GM23338 (cell line): ENCODE data around the gene SLC35A3. TPM values are rescaled to one million over a fixed set of nuclear protein-coding genes. Genes with fewer than 3 reads are reported as not detected.
A peak's percentile ranks its signal among the peaks of the same experiment; 100 is the strongest.

Source experiments
- ATAC-seq: fragments of 200-7000 bp; cut with Tn5 transposase; 3 replicates; pipeline ENCODE4 v1.9.1; 2020
- DNase-seq: peaks from one replicate; pipeline ENCODE4 v3.0.0-alpha.2; 2015; ENCODE audit warnings: low spot score
- H2AFZ ChIP-seq: fragments of 200-600 bp; sonication (generic); 2 replicates; pipeline ENCODE4 v1.8.0; 2016; ENCODE audit warnings: antibody characterized with exemption, mild to moderate bottlenecking, moderate library complexity
- H3F3A ChIP-seq: fragments of 200-600 bp; sonication (generic); replicated peaks from 2 replicates; pipeline ENCODE4 v1.8.0; 2017; ENCODE audit warnings: antibody characterized with exemption, mixed run types, low read depth
- H3K27ac ChIP-seq: fragments of 200-600 bp; sonication (generic); 2 replicates; pipeline ENCODE4 v1.6.1; 2016; ENCODE audit warnings: low read depth
- H3K27me3 ChIP-seq: fragments of 200-600 bp; sonication (generic); 2 replicates; pipeline ENCODE4 v1.8.0; 2016; ENCODE audit warnings: mild to moderate bottlenecking, mixed run types, moderate library complexity; ENCODE audit not compliant: insufficient read depth
- H3K36me3 ChIP-seq: fragments of 200-600 bp; sonication (generic); 2 replicates; pipeline ENCODE4 v1.8.0; 2016; ENCODE audit warnings: mild to moderate bottlenecking; ENCODE audit not compliant: insufficient read depth
- H3K4me1 ChIP-seq: fragments of 200-600 bp; sonication (generic); 2 replicates; pipeline ENCODE4 v1.8.0; 2016; ENCODE audit warnings: mild to moderate bottlenecking, moderate library complexity; ENCODE audit not compliant: insufficient read depth
- H3K4me2 ChIP-seq: fragments of 200-600 bp; sonication (generic); 2 replicates; pipeline ENCODE4 v1.7.1; 2017; ENCODE audit warnings: mixed run types
- H3K4me3 ChIP-seq: fragments of 200-600 bp; sonication (generic); 2 replicates; pipeline ENCODE4 v1.6.1; 2016; ENCODE audit warnings: mixed run types
- H3K79me2 ChIP-seq: fragments of 200-600 bp; sonication (generic); replicated peaks from 2 replicates; pipeline ENCODE4 v1.8.0; 2017; ENCODE audit warnings: mild to moderate bottlenecking; ENCODE audit not compliant: insufficient read depth
- H3K9me2 ChIP-seq: fragments of 200-600 bp; sonication (generic); 2 replicates; pipeline ENCODE4 v1.8.0; 2017; ENCODE audit not compliant: insufficient read depth
- H4K20me1 ChIP-seq: fragments of 200-600 bp; sonication (generic); replicated peaks from 2 replicates; pipeline ENCODE4 v1.8.0; 2017; ENCODE audit warnings: mild to moderate bottlenecking; ENCODE audit not compliant: insufficient read depth
- H3K27ac Mint-ChIP-seq: 2 replicates; pipeline ENCODE4 v1.8.0; 2020; ENCODE audit warnings: inconsistent platforms, mild to moderate bottlenecking, moderate library complexity, mixed read lengths
- H3K27me3 Mint-ChIP-seq: 3 replicates; pipeline ENCODE4 v1.8.0; 2022; ENCODE audit warnings: low read depth, mild to moderate bottlenecking, moderate library complexity, mixed read lengths, inconsistent platforms; ENCODE audit not compliant: insufficient read depth, poor library complexity
- H3K36me3 Mint-ChIP-seq: 3 replicates; pipeline ENCODE4 v1.8.0; 2021; ENCODE audit warnings: low read depth, mild to moderate bottlenecking, inconsistent platforms, moderate library complexity, mixed read lengths
- H3K4me1 Mint-ChIP-seq: 3 replicates; pipeline ENCODE4 v1.8.0; 2020; ENCODE audit warnings: mild to moderate bottlenecking, inconsistent platforms, mixed read lengths
- H3K4me3 Mint-ChIP-seq: 3 replicates; pipeline ENCODE4 v1.8.0; 2021; ENCODE audit warnings: moderate library complexity, mild to moderate bottlenecking, inconsistent platforms, mixed read lengths
- H3K9me3 Mint-ChIP-seq: 3 replicates; pipeline ENCODE4 v1.8.0; 2020; ENCODE audit warnings: moderate library complexity, mild to moderate bottlenecking, inconsistent platforms, mixed read lengths
- CREB1 ChIP-seq: fragments of 250-450 bp; sonication (Bioruptor Pico); IDR thresholded peaks from 2 replicates; pipeline ENCODE4 v1.5.0; 2020; ENCODE audit warnings: low read depth, mild to moderate bottlenecking, moderate library complexity
- CTCF ChIP-seq, 2 experiments: fragments of 200-600 bp in 1 of 2; sonication (generic) in 1 of 2; conservative IDR thresholded peaks; 2 replicates each; pipeline versions ENCODE4 v1.5.1 to v1.6.1; 2016 to 2017; ENCODE audit warnings: antibody characterized with exemption in 2 of 2, low read depth in 2 of 2, mild to moderate bottlenecking in 2 of 2, moderate library complexity in 1 of 2
- EZH2 ChIP-seq: fragments of 200-600 bp; sonication (generic); IDR thresholded peaks from one replicate; pipeline ENCODE4 v1.8.0; 2017; ENCODE audit warnings: antibody characterized with exemption, mild to moderate bottlenecking, low read depth; ENCODE audit not compliant: unreplicated experiment
- EZH2phosphoT487 ChIP-seq: fragments of 200-600 bp; sonication (generic); IDR thresholded peaks from one replicate; pipeline ENCODE4 v1.8.1; 2018; ENCODE audit warnings: antibody characterized with exemption; ENCODE audit not compliant: unreplicated experiment
- JUNB ChIP-seq: IDR thresholded peaks from one replicate; pipeline ENCODE4 v1.6.1; 2016; ENCODE audit warnings: antibody characterized with exemption; ENCODE audit not compliant: unreplicated experiment
- POLR2AphosphoS5 ChIP-seq: IDR thresholded peaks from 2 replicates; pipeline ENCODE4 v1.6.1; 2016; ENCODE audit warnings: antibody characterized with exemption, low read depth
- STAT1 ChIP-seq: IDR thresholded peaks from one replicate; pipeline ENCODE4 v1.6.1; 2016; ENCODE audit warnings: antibody characterized with exemption; ENCODE audit not compliant: unreplicated experiment
- ZNF114 ChIP-seq: fragments of 250-450 bp; sonication (Bioruptor Pico); IDR thresholded peaks from 2 replicates; pipeline ENCODE4 v1.5.0; 2020; ENCODE audit warnings: mild to moderate bottlenecking, moderate library complexity
- ZNF331 ChIP-seq: fragments of 250-450 bp; sonication (Bioruptor Pico); IDR thresholded peaks from 2 replicates; pipeline ENCODE4 v1.5.0; 2020; ENCODE audit warnings: low read depth, mild to moderate bottlenecking, moderate library complexity
- polyA plus RNA-seq: library from polyadenylated mRNA; unstranded; fragments of >200 nt; fragmentation: Nextera tagmentation; extraction: Ambion mirVana; gene quantifications from 2 replicates; pipeline ENCODE4 v1.2.1, GENCODE V29; 2016
- total RNA-seq: library from RNA; depleted of rRNA; stranded (reverse); fragments of >200 nt; shearing (Covaris generic); gene quantifications from 2 replicates; pipeline ENCODE4 v1.2.3, GENCODE V29; 2014
- TF ChIP-seq, protein P1 (sequence below): IDR thresholded peaks from one replicate; pipeline ENCODE4 v1.6.1; 2018; ENCODE audit warnings: antibody characterized with exemption; ENCODE audit not compliant: unreplicated experiment
- TF ChIP-seq, protein P2 (sequence below): IDR thresholded peaks from 2 replicates; pipeline ENCODE4 v1.6.1; 2016; ENCODE audit warnings: antibody characterized with exemption

The SLC35A3 gene
- total and polyA plus RNA-seq, 2 experiments from 2014 or later = 7.6 to 27.2 TPM

DNA sequence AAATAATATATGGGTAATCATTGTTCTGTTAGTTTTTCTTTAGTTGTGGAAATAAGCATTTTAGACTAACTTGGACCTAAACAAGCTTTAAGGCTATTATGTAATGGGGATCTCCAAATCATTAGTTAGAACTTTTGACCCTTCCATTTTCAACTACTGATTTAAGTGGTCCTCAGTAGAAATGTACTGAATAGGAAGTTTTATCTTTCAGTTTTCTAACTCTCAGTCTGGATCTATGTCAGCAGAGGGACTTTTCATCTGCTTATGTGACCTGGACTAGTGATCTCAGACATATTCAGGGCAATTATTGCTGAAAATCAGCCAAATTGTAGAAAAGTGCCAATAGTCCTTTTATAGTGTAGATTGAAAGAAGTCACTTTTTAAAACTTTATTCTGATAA lies 106.9 kb downstream of the SLC35A3 start:
- Histone ChIP-seq H3F3A (no peaks in the 10 kb centered on the region), H3K4me2 (no peak overlapping the region), H3K4me3 (no peak overlapping the region), H3K9me2 (no peaks in the 10 kb centered on the region), H3K79me2 (no peaks in the 10 kb centered on the region), H2AFZ (no peak overlapping the region), H3K27ac (no peak overlapping the region), H3K4me1 (no peaks in the 10 kb centered on the region), H3K27me3 (no peaks in the 10 kb centered on the region), H4K20me1 (no peaks in the 10 kb centered on the region), H3K36me3 (peaks cover 25% of the 10 kb centered on the region)
- TF ChIP-seq ZNF331 (no peak), ZNF114 (CRISPR knock-in tag) (no peak), EZH2phosphoT487 (no peak), STAT1 (no peak), JUNB (no peak), POLR2AphosphoS5 (no peak)
- TF ChIP-seq, protein P1, sequence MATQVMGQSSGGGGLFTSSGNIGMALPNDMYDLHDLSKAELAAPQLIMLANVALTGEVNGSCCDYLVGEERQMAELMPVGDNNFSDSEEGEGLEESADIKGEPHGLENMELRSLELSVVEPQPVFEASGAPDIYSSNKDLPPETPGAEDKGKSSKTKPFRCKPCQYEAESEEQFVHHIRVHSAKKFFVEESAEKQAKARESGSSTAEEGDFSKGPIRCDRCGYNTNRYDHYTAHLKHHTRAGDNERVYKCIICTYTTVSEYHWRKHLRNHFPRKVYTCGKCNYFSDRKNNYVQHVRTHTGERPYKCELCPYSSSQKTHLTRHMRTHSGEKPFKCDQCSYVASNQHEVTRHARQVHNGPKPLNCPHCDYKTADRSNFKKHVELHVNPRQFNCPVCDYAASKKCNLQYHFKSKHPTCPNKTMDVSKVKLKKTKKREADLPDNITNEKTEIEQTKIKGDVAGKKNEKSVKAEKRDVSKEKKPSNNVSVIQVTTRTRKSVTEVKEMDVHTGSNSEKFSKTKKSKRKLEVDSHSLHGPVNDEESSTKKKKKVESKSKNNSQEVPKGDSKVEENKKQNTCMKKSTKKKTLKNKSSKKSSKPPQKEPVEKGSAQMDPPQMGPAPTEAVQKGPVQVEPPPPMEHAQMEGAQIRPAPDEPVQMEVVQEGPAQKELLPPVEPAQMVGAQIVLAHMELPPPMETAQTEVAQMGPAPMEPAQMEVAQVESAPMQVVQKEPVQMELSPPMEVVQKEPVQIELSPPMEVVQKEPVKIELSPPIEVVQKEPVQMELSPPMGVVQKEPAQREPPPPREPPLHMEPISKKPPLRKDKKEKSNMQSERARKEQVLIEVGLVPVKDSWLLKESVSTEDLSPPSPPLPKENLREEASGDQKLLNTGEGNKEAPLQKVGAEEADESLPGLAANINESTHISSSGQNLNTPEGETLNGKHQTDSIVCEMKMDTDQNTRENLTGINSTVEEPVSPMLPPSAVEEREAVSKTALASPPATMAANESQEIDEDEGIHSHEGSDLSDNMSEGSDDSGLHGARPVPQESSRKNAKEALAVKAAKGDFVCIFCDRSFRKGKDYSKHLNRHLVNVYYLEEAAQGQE = no peak
- TF ChIP-seq, protein P2, sequence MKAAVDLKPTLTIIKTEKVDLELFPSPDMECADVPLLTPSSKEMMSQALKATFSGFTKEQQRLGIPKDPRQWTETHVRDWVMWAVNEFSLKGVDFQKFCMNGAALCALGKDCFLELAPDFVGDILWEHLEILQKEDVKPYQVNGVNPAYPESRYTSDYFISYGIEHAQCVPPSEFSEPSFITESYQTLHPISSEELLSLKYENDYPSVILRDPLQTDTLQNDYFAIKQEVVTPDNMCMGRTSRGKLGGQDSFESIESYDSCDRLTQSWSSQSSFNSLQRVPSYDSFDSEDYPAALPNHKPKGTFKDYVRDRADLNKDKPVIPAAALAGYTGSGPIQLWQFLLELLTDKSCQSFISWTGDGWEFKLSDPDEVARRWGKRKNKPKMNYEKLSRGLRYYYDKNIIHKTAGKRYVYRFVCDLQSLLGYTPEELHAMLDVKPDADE = no peak
- no peak overlapping the region for H3K27ac Mint-ChIP-seq
- peaks cover 41% of the 10 kb centered on the region for H3K36me3 Mint-ChIP-seq
- H3K9me3 Mint-ChIP-seq = no peaks in the 10 kb centered on the region
- DNase-seq (no peak), ATAC-seq (no peak)
- no peak overlapping the region for H3K4me3 Mint-ChIP-seq
- H3K27me3 Mint-ChIP-seq = peaks cover 4% of the 10 kb centered on the region
- peaks cover 3% of the 10 kb centered on the region; the same call in 2 of the 3 replicates for H3K4me1 Mint-ChIP-seq

GRCh38 chr1:100077531-100077930 lies 107.7 kb downstream of the SLC35A3 start:
- DNase-seq = no peak
- Histone ChIP-seq H2AFZ (no peak overlapping the region), H3K9me2 (no peaks in the 10 kb centered on the region), H3K4me1 (no peaks in the 10 kb centered on the region), H3K4me2 (no peak overlapping the region), H3K79me2 (no peaks in the 10 kb centered on the region), H3F3A (no peaks in the 10 kb centered on the region), H4K20me1 (no peaks in the 10 kb centered on the region), H3K36me3 (peaks cover 31% of the 10 kb centered on the region), H3K4me3 (no peak overlapping the region), H3K27ac (peak overlapping the region; percentile 11; the same call in 1 of the 2 replicates), H3K27me3 (no peaks in the 10 kb centered on the region)
- no peak overlapping the region for H3K4me3 Mint-ChIP-seq
- ATAC-seq = no peak
- peaks cover 4% of the 10 kb centered on the region for H3K27me3 Mint-ChIP-seq
- peaks cover 42% of the 10 kb centered on the region for H3K36me3 Mint-ChIP-seq
- no peak overlapping the region for H3K27ac Mint-ChIP-seq
- peaks cover 3% of the 10 kb centered on the region; the same call in 2 of the 3 replicates for H3K4me1 Mint-ChIP-seq
- no peaks in the 10 kb centered on the region for H3K9me3 Mint-ChIP-seq
- TF ChIP-seq STAT1 = no peak
- no peak for TF ChIP-seq ZNF331
- TF ChIP-seq, protein P2 = no peak
- no peak for TF ChIP-seq EZH2
- no peak for TF ChIP-seq POLR2AphosphoS5
- TF ChIP-seq EZH2phosphoT487 = no peak
- TF ChIP-seq CREB1 (CRISPR knock-in tag) = no peak
- no peak for TF ChIP-seq CTCF (conservative IDR thresholded peaks at IDR 0.05; ENCODE audit: low read depth in 2 of 2)
